ENCODE measurements around the gene MKNK2. TPM values are rescaled to one million over a fixed set of nuclear protein-coding genes. Genes with fewer than 3 reads are reported as not detected.
A peak's percentile ranks its signal among the peaks of the same experiment; 100 is the strongest.

Gene MKNK2
- total RNA-seq, 1 experiment from 2014 or later: 271 TPM

DNA sequence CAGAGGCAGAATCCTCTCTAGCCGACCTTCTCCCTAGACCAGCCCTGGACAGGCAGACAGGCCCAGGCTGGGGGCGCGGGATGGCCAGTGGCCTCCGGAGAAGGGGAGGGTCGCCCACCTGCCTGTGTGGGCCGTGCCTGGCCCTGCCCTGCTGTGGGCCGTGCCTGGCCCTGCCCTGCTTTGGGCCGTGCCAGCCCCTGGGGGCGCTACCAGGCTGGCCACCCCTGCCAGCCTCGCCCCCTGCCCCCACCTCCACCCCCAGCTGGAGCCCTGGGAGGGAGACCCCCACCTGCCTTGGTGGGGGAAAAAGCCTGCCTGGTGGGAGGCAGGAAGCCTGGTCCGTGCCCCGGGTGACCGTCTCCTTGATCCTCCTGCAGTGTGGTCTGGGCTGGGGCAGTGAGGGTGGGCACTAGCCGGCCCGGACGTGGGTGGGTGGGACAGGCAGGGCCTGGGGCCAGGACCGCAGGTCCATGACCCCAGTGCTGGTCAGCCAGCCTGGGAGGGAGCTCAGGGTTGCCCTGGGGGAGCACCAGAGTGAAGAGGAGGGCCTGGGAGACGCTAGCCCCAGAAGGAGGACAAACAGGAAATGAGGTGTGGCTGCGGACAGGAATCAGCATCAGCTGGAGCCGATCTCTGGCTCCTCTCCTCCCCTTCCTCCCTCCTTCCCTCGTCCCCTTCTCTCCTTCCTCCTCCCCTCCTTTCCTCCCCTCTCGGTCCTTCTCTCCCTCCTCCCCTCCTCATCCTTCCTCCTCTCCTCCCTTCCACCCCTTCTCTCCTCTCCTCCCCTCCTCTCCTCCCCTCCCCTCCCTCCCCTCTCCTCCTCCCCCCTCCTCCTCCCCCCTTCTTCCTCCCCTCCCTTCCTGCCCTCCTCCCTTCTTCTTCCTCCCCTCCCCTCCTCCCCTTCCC is 5.1 kb upstream of the MKNK2 start:
- Histone ChIP-seq H3K9me3 (ENCODE audit: control insufficient read depth in 1 of 2, insufficient read depth in 1 of 2, low read depth in 1 of 2, low read length in 2 of 2) (no peaks in the 10 kb centered on the region), H3K9ac (ENCODE audit: low read length) (peak overlapping the region; percentile 74), H3K4me2 (ENCODE audit: low read length) (peak overlapping the region; percentile 81), H4K20me1 (ENCODE audit: insufficient read depth) (no peaks in the 10 kb centered on the region), H3K36me3 (ENCODE audit: control insufficient read depth in 1 of 2, insufficient read depth in 2 of 2, low read length in 2 of 2) (no peaks in the 10 kb centered on the region), H3K79me2 (ENCODE audit: insufficient read depth, low read length) (no peaks in the 10 kb centered on the region), H3K27me3 (ENCODE audit: insufficient read depth, low read length) (no peaks in the 10 kb centered on the region), H3K27ac (ENCODE audit: low read depth, low read length) (peak overlapping the region; percentile 99), H3K4me1 (ENCODE audit: control insufficient read depth in 1 of 2, insufficient read depth in 2 of 2, low read length in 2 of 2) (peaks cover 78 to 97% of the 10 kb centered on the region in 2 experiments), H2AFZ (ENCODE audit: low read depth, low read length, poor library complexity, severe bottlenecking) (no peak overlapping the region), H3K9me2 (ENCODE audit: insufficient read depth) (no peaks in the 10 kb centered on the region), H3K4me3 (replicated peaks in 1 of 2; ENCODE audit: low read depth in 1 of 2, low read length in 2 of 2) (peak overlapping the region; percentile 48 to 56)
- CTCF ChIA-PET: interaction anchor here (0.6 kb wide), 1 partner anchor 21 kb away, joined by 3 read pairs; no protein-coding TSS in a partner anchor
- intact Hi-C loops (cut with micrococcal nuclease): no loop called here
- ATAC-seq: peak; percentile 13
- RAD21 ChIA-PET (ENCODE audit: low non-redundant PET in 1 of 2, low total read pairs in 2 of 2, uncharacterized antibody in 2 of 2, unreplicated experiment in 2 of 2): interaction anchor here in 1 of 2 experiments (0.5 kb wide), 1 partner anchor 36 kb away, joined by 11 read pairs; no protein-coding TSS in a partner anchor
- TF ChIP-seq ZNF274 (IDR thresholded peaks at IDR 0.05; ENCODE audit: low read depth, low read length) (no peak), ZFX (IDR thresholded peaks at IDR 0.05) (peak; percentile 50; the same call in 1 of the 2 replicates), TCF7L2 (IDR thresholded peaks at IDR 0.05; ENCODE audit: borderline replicate concordance, extremely low read depth, insufficient read depth, insufficient read length) (peak; percentile 9), POLR2A (IDR thresholded peaks at IDR 0.05; ENCODE audit: borderline replicate concordance, extremely low read depth, insufficient read depth, insufficient read length) (peak; percentile 23), CBX3 (IDR thresholded peaks at IDR 0.05; ENCODE audit: low read depth) (no peak), CEBPB (IDR thresholded peaks at IDR 0.05; ENCODE audit: low read depth) (no peak), ELF1 (IDR thresholded peaks at IDR 0.05; ENCODE audit: borderline replicate concordance, low read depth) (no peak), POLR2AphosphoS5 (IDR thresholded peaks at IDR 0.05; ENCODE audit: low read depth, low read length) (peak; percentile 77), SRF (IDR thresholded peaks at IDR 0.05; ENCODE audit: low read depth) (no peak)
- TF ChIP-seq, protein P1, sequence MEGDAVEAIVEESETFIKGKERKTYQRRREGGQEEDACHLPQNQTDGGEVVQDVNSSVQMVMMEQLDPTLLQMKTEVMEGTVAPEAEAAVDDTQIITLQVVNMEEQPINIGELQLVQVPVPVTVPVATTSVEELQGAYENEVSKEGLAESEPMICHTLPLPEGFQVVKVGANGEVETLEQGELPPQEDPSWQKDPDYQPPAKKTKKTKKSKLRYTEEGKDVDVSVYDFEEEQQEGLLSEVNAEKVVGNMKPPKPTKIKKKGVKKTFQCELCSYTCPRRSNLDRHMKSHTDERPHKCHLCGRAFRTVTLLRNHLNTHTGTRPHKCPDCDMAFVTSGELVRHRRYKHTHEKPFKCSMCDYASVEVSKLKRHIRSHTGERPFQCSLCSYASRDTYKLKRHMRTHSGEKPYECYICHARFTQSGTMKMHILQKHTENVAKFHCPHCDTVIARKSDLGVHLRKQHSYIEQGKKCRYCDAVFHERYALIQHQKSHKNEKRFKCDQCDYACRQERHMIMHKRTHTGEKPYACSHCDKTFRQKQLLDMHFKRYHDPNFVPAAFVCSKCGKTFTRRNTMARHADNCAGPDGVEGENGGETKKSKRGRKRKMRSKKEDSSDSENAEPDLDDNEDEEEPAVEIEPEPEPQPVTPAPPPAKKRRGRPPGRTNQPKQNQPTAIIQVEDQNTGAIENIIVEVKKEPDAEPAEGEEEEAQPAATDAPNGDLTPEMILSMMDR (IDR thresholded peaks at IDR 0.05 in 2 of 3, conservative IDR thresholded peaks at IDR 0.05 in 1 of 3; ENCODE audit: borderline replicate concordance in 1 of 3, insufficient read depth in 1 of 3, low read depth in 2 of 3, low read length in 2 of 3): peak in 2 of 3 experiments; percentile 18 to 24; a peak in 1 of 6 replicates
- POLR2A ChIA-PET: interaction anchor here (0.6 to 1.5 kb wide), 3 partner anchors 13 to 230 kb away, joined by 4 to 15 read pairs (median 6); no protein-coding TSS in a partner anchor
- peak; percentile 53 for DNase-seq (ENCODE audit: low read depth, low spot score)
- no TSS peak for BruUV-seq (replicated peaks)
